Measurements from ENCODE around the gene PLGRKT.

- TF ChIP-seq YY1 (IDR thresholded peaks at IDR 0.05; ENCODE audit: insufficient read depth, insufficient read length) = no peak
- TF ChIP-seq ZNF274 (IDR thresholded peaks at IDR 0.05; ENCODE audit: low read depth, low read length) = no peak
Observed at GRCh38 chr9:5446451-5447236, 8.9 kb upstream of the PLGRKT start.

Data from NT2/D1 (cell line).